SKM-1 treated with dmso at 0.1 percent for 144 hours (cell line): ENCODE data around the gene TMEM145.
"Not testable (repeated sequence)": the region's sequence is repeated elsewhere in the genome, so short reads cannot be mapped to it uniquely, and the experiment has no call there.

Experiments
- DNase-seq: peaks from one replicate; lab custom pipeline; 2025; ENCODE audit not compliant: unreplicated experiment; lab: John Stamatoyannopoulos, UW

The TMEM145 gene

DNA sequence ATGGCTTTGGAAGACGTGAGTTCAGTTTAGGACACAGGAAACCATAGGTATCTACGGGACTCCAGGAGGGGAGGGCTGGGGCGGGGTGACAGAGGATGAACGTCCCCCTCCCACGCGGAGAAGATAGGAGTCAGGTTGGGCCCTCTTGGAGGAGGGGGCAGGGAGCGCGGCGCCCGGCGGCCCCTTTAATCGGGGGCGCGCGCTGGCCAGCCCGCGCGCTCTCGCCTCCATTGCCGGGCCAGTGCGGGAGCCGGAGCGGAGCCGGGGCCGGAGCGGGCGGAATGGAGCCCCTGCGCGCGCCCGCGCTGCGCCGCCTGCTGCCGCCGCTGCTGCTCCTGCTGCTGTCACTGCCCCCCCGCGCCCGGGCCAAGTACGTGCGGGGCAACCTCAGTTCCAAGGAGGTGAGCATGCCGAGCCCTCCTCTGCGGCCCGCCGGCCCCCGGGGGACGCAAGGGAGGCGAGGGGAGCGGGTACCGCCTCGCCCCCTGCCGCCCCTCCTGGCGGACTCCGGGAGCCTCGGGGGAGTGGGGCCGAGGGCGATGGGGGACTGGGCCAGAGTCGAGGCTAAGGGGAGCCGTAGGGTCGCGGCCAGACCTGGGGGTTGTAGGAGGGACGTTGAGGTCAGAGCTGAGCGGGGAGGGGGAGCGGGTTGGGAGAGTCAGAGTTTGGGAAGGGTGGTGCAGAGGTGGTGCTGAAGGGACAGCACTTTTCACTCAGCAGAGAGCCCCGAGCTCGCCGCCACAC is at the start of gene TMEM145:
TMEM145 (plus strand) TSS at position 214 of the 744 bp plus-strand sequence; CDS start at position 282, 68 bp downstream.
- no peak for DNase-seq

DNA sequence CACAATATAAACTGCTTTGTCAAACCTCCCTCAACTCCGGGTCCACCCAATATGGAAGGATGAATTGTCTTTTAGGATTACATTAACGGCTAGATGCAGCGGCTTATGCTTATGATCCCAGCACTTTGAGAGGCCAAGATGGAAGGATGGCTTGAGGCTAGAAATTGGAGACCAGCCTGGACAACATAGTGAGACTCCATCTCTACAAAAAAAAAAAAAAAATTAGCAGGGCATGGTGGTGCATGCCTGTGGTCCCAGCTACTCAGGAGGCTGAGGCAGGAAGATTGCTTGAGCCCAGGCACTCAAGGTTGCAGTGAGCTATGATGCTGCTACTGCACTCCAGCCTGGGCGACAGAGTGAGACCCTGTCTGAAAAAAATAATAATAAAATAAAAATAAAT is 47.0 kb upstream of the TMEM145 start:
- not testable (repeated sequence) for DNase-seq

DNA sequence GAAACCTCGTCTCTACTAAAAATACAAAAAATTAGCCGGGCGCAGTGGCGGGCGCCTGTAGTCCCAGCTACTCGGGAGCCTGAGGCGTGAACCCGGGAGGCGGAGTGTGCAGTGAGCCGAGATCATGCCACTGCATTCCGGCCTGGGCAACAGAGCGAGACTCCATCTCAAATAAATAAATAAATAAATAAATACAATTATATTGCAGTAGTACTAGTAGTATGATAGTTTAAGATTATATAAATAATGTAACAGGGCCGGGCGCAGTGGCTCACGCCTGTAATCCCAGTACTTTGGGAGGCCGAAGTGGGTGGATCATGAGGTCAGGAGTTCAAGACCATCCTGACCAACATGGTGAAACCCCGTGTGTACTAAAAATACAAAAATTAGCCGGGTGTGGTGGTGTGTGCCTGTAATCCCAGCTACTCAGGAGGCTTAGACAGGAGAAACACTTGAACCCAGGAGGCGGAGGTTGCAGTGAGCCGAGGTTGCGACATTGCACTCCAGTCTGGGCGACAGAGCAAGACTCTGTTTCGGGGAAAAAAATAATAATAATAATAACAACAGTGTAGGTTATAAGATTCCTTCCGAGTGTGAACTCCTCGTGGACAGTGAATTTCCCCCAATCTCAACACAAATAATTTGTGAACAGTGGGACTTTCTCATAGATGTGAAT is 46.0 kb upstream of the TMEM145 start:
- DNase-seq, result not testable (repeated sequence)

DNA sequence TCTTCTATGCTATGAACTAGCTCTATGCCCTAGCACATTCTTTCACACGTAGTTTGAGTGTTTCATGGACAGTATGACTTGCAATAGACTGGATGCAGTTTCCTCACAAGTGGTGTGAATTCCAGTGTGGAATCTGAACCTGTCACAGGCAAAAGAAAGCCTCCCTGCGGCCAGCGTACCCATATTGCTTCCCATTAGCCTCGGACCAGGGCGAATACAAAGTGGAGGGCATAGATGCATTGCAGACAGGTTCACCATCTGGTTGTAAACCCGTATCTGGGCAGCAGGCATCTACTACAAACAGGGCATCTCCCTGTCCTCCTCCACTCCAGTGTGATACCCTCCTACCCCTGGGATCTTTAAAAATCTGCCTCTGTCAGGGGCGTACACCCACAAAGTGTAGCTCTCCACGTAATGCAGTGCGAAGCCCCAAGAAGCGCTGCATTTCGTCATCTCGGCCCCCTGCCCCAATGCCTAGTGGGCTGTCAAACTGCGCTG is 45.4 kb upstream of the TMEM145 start:
- no peak for DNase-seq

DNA sequence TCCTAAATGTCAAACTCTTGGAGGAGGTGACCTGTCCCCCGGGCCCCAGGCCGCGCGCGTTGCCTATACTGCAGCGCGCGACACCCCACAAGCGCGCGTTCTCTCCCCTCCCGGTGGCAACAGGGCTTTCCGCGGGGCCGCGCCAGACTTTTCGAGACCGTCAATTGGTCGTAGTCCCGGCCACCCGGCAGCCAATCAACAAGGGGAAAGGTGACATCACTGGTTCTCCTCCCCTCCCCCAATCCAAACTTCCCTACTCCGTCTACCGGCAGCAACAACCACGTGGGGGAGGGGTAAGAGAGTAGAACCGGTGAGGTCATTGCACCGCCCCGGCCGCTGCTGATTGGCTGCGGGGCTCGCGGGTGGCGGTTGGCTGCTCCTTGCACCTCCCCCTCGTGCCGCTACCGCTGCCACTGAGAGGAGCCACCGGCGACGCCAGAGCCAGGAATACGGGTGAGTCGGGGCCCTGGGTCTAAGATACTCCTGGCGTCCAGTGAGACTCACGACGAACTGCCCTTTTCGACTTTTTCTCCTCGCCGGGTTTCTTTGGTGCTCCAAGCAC is 44.9 kb upstream of the TMEM145 start:
- DNase-seq, result peak; percentile 90

DNA sequence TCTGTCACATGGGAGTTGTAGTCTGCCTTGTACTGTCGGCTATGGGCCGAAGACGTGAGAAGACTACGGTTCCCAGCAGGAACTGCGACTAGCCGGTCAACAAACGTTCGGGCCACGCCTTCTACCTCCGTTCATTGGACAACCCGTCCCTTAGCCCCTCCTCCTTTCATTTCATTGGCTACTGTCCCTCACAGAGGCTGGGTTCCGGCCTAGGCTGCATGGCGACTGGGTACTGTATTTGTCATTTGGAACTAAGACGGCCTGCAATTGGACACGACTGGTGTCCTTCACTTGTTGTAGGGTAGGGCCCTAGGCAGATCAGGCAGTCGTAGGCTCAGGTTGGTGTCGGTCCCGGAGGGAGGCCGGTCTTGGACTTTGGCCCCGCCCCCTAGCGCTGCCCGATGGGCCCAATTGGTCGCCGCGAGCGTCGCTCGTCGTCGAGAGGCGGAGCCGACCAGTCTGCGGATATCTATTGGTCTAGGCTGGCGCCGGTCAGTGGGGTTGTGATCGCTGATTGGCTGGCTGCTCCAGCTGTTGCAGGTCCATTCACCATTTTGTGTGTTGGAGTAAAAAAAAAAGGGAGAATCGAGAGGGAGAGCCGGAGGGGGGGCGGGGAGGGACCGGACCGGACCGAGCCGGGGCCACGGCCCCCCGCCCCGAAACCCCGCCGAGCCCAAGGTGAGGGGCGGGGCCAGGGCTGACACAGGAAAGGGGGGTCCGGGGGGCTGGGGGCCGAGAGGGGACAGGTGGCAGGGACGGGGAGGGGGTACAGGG is 44.2 kb upstream of the TMEM145 start, which contains the start of gene CIC:
CIC (plus strand) TSS at position 549 of the 774 bp plus-strand sequence. CDS start 2,532 bp downstream, outside the sequence.
- DNase-seq, result peak; percentile 96

DNA sequence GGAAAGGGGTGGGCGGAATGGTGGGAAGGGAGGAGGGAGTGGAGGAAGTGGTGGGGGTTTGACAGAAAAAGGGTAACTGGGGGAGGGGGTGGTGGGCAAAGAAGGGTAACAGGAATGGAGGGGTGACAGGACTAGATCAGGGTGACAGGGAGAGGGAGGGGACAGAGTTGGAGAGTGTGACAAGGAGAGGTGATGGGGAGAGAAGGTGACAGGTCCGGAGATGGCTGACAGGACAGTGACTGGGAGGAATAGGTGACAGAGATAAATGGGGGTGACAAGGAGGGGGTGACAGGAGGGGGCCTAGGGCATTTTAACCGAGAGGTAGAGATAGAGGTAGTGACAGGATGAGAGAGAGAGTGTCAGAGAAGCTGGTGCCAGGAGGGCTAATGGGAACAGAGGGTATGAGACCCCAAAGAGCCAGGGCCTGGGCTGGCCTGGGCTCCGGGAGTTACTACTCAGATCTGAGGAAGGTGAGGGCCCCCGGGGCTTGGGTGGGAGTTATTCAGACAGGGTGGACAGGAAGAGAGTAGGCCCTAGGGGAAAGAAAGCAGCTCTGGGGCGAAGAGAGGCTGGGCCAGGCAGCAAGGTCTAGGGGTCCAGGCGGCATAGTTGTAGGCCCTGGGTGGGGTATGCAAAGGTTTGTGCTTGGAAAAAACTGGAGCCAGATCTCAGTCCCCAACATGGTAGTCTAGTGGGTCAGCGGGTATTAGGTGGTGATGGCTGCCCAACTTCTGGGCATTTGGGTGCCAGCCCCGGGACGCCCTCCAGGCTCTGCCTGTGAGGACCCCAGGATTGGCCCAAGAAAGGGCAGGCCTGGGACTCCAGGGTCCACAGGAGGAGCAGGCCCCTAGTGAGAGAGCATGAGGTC is 43.4 kb upstream of the TMEM145 start:
- no peak for DNase-seq

DNA sequence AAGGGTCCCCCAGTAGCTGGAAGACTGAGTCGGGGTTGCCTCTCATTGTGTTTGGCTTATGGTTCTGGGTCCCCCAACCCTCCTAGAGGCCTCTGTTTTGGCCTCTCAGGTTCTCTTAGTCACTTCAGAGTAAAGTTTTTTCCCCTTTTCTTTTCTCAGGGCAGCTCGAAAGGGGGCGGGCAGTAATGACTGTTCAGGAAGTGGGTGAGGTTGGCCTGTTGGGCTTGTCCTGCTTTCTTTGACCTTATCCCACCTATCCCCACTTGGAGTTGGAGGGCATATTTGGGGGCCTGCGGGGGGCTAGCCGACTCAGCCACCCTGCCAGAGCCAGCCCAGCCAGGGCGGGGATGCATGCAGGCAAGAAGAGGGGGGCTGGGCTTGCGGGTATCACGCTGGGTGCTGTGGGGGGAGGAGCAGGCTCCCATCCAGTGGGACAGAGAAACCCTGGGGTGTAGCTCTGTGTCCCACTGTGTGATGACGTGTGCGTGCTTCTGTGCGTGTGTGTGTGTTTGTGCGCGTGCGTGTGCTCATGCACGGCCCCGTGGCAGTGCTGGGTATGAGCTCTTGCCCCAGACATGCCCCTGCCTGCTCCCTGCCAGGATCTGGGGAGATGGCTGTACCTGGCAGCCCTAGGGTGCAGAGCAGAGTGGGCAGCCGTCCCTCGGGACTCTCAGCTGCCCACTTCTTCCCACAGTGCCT is 42.6 kb upstream of the TMEM145 start:
- DNase-seq, result no peak

DNA sequence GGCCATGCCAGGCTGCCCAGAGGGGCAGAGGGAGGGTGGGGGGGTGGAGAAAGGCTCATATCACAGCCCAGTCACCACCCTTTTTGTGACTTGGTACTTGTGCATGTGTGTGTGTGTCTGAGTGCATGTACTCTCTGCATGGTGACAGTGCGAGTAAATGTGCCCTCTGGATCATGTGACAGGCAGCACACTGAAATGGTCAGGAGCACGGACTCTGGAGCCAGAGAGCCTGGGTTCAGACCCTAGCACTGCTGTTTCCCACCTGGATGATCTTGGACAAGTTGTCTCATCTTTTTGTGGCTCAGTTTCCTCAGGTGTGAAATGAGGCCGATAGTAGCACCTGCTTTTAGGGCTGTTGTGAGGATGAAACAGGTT is 42.1 kb upstream of the TMEM145 start:
- DNase-seq, result no peak

DNA sequence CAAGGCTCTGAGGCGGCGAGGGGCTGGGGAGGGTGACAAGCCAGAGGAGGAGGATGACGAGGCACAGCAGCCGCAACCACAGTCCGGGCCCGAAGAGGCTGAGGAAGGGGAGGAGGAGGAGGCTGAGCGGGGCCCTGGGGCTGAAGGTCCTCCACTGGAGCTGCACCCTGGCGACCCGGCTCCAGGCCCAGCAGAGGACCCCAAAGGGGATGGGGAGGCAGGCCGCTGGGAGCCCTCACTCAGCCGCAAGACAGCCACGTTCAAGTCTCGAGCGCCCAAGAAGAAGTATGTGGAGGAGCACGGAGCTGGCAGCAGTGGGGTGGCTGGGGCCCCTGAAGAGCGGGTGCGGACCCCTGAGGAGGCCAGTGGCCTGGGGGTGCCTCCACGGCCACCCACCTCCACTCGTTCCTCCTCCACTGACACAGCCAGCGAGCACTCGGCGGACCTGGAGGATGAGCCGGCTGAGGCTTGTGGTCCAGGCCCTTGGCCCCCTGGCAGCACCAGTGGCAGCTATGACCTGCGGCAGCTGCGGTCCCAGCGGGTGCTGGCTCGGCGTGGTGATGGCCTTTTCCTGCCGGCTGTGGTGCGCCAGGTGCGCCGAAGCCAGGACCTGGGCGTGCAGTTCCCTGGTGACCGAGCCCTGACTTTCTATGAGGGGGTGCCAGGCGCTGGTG is 41.1 kb upstream of the TMEM145 start:
- no peak for DNase-seq

DNA sequence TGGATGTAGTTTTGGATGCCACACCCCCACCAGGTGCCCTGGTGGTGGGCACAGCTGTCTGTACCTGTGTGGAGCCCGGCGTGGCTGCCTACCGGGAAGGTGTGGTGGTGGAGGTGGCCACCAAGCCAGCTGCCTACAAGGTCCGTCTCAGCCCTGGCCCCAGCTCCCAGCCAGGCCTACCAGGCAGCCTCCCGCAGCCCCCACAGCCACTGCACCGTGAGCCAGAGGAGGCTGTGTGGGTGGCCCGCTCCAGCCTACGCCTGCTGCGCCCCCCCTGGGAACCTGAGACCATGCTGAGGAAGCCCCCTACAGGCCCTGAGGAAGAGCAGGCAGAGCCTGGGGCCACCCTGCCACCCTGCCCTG is 40.6 kb upstream of the TMEM145 start:
- no peak for DNase-seq

DNA sequence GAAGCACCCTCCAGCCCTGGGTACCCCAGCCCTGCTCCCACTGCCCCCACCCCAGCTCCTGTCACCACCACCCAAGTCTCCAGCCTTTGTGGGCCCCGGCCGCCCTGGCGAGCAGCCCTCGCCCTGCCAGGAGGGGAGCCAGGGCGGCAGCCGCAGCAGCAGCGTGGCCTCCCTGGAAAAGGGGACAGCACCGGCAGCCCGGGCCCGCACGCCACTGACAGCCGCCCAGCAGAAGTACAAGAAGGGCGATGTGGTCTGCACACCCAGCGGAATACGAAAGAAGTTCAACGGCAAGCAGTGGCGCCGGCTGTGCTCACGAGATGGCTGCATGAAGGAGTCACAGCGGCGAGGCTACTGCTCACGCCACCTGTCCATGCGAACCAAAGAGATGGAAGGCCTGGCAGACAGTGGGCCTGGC is 40.1 kb upstream of the TMEM145 start:
- no peak for DNase-seq

DNA sequence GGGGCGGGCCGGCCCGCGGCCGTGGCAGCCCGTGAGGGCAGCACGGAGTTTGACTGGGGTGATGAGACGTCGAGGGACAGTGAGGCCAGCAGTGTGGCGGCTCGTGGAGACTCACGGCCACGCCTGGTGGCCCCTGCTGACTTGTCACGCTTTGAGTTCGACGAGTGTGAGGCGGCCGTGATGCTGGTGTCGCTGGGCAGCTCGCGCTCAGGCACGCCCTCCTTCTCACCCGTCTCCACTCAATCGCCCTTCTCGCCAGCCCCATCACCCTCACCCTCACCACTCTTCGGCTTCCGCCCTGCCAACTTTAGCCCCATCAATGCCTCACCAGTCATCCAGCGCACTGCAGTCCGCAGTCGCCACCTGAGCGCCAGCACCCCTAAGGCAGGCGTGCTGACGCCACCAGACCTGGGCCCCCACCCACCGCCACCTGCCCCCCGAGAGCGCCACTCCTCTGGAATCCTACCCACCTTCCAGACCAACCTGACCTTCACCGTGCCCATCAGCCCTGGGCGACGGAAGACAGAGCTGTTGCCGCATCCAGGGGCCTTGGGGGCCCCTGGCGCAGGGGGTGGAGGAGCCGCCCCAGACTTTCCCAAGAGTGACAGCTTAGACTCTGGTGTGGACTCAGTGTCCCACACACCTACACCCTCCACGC is 39.6 kb upstream of the TMEM145 start:
- no peak for DNase-seq

DNA sequence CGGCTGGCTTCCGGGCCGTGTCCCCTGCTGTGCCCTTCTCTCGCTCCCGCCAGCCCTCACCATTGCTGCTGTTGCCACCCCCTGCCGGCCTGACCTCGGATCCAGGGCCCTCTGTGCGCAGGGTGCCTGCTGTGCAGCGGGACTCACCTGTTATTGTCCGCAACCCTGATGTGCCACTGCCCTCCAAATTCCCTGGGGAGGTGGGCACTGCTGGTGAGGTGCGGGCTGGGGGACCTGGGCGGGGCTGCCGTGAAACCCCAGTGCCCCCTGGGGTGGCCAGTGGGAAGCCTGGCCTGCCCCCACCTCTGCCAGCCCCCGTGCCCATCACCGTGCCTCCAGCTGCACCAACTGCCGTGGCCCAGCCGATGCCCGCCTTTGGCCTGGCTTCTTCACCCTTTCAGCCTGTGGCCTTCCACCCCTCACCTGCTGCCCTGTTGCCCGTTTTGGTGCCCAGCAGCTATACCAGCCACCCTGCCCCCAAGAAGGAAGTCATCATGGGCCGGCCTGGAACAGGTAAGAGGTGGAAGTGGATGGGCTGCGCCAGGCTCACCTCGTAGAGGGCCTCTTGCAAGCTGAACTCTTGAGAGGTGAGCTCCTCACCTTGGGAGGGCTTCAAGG is 38.9 kb upstream of the TMEM145 start:
- DNase-seq, result no peak

DNA sequence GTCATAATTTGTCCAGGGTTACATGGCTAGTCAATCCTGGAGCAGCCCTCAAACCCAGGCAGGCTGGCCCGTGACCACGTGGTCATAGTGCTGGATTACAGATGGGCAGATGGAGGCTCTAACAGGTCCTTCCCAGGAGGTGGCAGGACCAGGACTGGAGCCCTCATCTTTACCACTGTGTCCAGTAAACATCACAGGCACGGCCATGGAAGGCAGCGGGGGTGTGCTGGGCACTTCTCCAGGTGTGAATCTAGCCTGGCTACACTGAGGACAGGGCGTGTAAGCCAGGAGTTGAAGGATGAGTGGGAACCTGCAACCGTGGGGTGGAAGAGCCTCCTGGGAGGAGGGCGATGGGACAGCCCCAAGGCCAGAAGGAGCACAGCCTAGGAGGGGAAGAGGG is 38.0 kb upstream of the TMEM145 start:
- DNase-seq, result no peak

DNA sequence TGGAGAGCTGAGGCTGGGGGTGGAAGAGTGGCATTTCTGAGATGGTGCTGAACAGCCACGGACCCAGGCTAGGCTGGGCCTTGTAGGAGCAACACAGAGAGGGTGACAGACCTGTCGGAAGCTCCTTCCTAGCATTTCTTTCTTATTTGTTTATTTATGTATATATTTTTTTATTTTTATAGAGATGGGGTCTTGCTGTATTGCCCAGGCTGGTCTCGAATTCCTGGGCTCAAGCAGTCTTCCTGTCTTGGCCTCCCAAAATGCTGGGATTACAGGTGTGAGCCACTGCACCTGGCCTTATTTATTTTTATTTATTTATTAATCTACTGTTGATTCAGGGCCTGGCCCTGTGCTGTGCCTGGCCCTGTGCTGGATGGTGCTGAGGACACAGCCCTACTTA is 37.6 kb upstream of the TMEM145 start:
- DNase-seq, result no peak

DNA sequence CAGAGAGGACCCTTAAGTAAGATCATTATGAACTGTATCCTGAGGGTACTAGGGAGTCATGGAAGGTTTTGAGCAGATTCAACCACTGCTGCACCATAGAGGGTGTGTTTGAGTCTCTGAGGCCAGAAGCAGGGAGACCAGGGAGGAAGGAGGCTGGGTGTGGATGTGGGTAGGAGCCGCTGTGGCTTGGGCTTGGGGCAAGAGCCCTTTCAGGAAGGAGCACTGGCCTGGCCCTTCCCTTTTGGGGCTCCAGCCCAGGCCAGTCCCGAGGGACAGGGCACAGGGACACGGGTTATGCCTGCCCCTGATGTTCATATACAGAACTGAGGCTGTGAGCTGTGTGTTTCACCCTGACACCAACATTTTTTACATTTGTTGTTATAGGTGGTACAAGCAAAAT is 36.8 kb upstream of the TMEM145 start:
- no peak for DNase-seq

DNA sequence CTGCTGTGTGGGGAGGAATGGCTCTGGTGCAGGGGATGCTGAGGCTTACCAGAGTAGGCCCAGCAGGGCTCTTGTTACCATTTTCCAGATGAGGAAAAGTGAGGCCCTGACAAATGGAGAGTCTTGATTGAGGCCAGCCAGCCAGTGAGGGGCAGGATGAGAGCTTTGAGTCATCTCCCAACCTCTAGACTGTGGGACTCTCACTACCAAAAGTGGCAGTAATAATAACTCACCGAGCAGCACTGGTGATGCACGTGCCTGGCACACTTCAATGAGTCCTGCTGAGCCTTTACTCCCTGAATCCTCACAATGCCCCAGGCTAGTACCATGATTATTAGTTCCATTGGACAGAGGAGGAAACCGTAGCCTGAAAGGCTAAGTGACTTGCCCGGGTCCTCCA is 36.3 kb upstream of the TMEM145 start:
- no peak for DNase-seq
